Prostate gland (tissue), 2 donors: ENCODE data around the gene NUP160.
"Not testable (repeated sequence)": the region's sequence is repeated elsewhere in the genome, so short reads cannot be mapped to it uniquely, and the experiment has no call there.

ENCODE experiments used
- CTCF ChIP-seq, 4 experiments: fragments of 200-600 bp in 2 of 4; fragments of 450-650 bp in 2 of 4; sonication (generic) in 2 of 4; IDR thresholded peaks; 1 replicate in 3 of 4; 2 replicates in 1 of 4; pipeline ENCODE4 v1.5.1; 2016 to 2019; ENCODE audit warnings: antibody characterized with exemption in 4 of 4, mild to moderate bottlenecking in 2 of 4, moderate library complexity in 2 of 4
- POLR2AphosphoS5 ChIP-seq: sonication (generic); formaldehyde crosslinking; IDR thresholded peaks from one replicate; pipeline ENCODE4 v1.6.1; 2017; ENCODE audit warnings: antibody characterized with exemption

GRCh38 chr11:47742494-47742893, 105.7 kb downstream of the NUP160 start:
- TF ChIP-seq CTCF (IDR thresholded peaks at IDR 0.05); POLR2AphosphoS5: not testable (repeated sequence)
